Measurements from ENCODE around the gene CPSF4L.

CPSF4L gene

GRCh38 chr17:73304971-73305812 lies 43.5 kb upstream of the CPSF4L start:
- peak overlapping the region; percentile 90 for H3K27ac ChIP-seq
- peak; percentile 11; the same call in 1 of the 2 replicates for TF ChIP-seq CTCF (conservative IDR thresholded peaks at IDR 0.05)

DNA sequence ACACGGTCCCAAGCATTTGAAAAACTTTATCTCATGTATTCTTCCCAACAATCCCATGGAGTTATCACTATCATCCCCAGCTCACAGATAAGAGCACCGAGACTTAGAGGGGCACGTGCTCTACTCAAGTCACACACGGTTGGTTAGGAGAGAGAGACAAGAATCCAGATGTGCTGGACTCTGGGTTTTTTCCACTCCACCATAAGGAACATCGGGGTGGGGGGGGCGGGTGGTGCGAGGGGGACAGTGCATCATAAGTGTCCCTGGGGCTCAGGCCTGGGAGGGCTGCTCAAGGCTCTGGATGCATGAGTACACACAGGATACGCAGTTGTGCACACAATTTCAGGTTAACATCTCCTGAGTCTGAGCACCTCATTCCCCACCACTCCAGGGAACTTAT lies 42.8 kb upstream of the CPSF4L start:
- TF ChIP-seq CTCF (conservative IDR thresholded peaks at IDR 0.05): no peak
- H3K27ac ChIP-seq: peak overlapping the region; percentile 90

GRCh38 chr17:73302189-73302588 lies 40.5 kb upstream of the CPSF4L start:
- H3K27ac ChIP-seq: no peak overlapping the region
- no peak for TF ChIP-seq CTCF (conservative IDR thresholded peaks at IDR 0.05)

GRCh38 chr17:73301369-73301768 lies 39.7 kb upstream of the CPSF4L start:
- no peak for TF ChIP-seq CTCF (conservative IDR thresholded peaks at IDR 0.05)
- no peak overlapping the region for H3K27ac ChIP-seq

- no peak for TF ChIP-seq CTCF (conservative IDR thresholded peaks at IDR 0.05)
- no peak overlapping the region for H3K27ac ChIP-seq
Measured at GRCh38 chr17:73300392-73300791, 38.7 kb upstream of the CPSF4L start.

GRCh38 chr17:73297934-73298861 lies 36.5 kb upstream of the CPSF4L start:
- TF ChIP-seq CTCF (conservative IDR thresholded peaks at IDR 0.05): no peak
- H3K27ac ChIP-seq: no peak overlapping the region

- TF ChIP-seq CTCF (conservative IDR thresholded peaks at IDR 0.05): no peak
- no peak overlapping the region for H3K27ac ChIP-seq
Measured at GRCh38 chr17:73293480-73293911, 31.8 kb upstream of the CPSF4L start.
